Heart left ventricle (tissue), 16 donors: Measurements from ENCODE around the gene CHCHD1. TPM values are rescaled to one million over a fixed set of nuclear protein-coding genes. Genes with fewer than 3 reads are reported as not detected.
"Not testable (repeated sequence)": the region's sequence is repeated elsewhere in the genome, so short reads cannot be mapped to it uniquely, and the experiment has no call there.

Experiments
- ATAC-seq, 4 donors: fragments of 200-7000 bp; cut with Tn5 transposase; one replicate each; pipeline ENCODE4 v1.9.1; 2020 to 2022; ENCODE audit warnings: moderate library complexity in 4 of 4, mild to moderate bottlenecking in 3 of 4, moderate number of reproducible peaks in 1 of 4
- DNase-seq, 5 donors: peaks; one replicate each; pipeline ENCODE4 v3.0.0-alpha.2; 2020
- H3K27ac ChIP-seq, 12 donors: fragments of 200-600 bp; sonication (generic) in 4 of 12; one replicate each; pipeline versions ENCODE4 v1.5.0 to v1.8.0; 2016 to 2022; ENCODE audit warnings: mild to moderate bottlenecking in 2 of 12
- H3K27me3 ChIP-seq, 9 donors: fragments of 200-600 bp; sonication (generic) in 2 of 9; one replicate each; pipeline versions ENCODE4 v1.5.1 to v1.8.0; 2016 to 2022; ENCODE audit warnings: mild to moderate bottlenecking in 3 of 9
- H3K36me3 ChIP-seq, 9 donors: fragments of 200-600 bp; sonication (generic) in 2 of 9; one replicate each; pipeline versions ENCODE4 v1.5.0 to v1.8.0; 2018 to 2022; ENCODE audit warnings: mild to moderate bottlenecking in 2 of 9
- H3K4me1 ChIP-seq, 12 donors: fragments of 200-600 bp; sonication (generic) in 4 of 12; one replicate each; pipeline versions ENCODE4 v1.5.0 to v1.8.0; 2016 to 2022; ENCODE audit warnings: mild to moderate bottlenecking in 3 of 12
- H3K4me3 ChIP-seq, 12 donors: fragments of 200-600 bp; sonication (generic) in 4 of 12; one replicate each; pipeline versions ENCODE4 v1.5.0 to v1.8.0; 2017 to 2022; ENCODE audit warnings: mild to moderate bottlenecking in 9 of 12, moderate library complexity in 4 of 12
- H3K9me3 ChIP-seq, 12 donors: fragments of 200-600 bp; sonication (generic) in 4 of 12; one replicate each; pipeline versions ENCODE4 v1.5.0 to v1.8.0; 2016 to 2022; ENCODE audit warnings: mild to moderate bottlenecking in 1 of 12
- CTCF ChIP-seq, 12 donors: fragments of 200-600 bp; sonication (generic) in 4 of 12; IDR thresholded peaks; one replicate each; pipeline versions ENCODE4 v1.5.0 to v1.8.0; 2018 to 2022; ENCODE audit warnings: antibody characterized with exemption in 12 of 12, mild to moderate bottlenecking in 5 of 12
- POLR2A ChIP-seq, 2 donors: fragments of 450-650 bp; IDR thresholded peaks; one replicate each; pipeline ENCODE4 v1.6.1; 2017; ENCODE audit warnings: antibody characterized with exemption in 2 of 2, mild to moderate bottlenecking in 2 of 2, moderate library complexity in 2 of 2
- WGBS, 4 donors: extraction: QIAGEN DNeasy Blood & Tissue Kit in 2 of 4; methylation state at CpG; one replicate each; pipeline versions ENCODE4 v1.1.5 to v1.1.7; 2013 to 2018; 5-methylcytosine and 5-hydroxymethylcytosine counted together
- intact Hi-C, 10 donors: fragments of 100-400 bp; cut with DNase I; formaldehyde crosslinking; loops; one replicate each; pipeline versions ENCODE4 v1.11.1 to v1.14.2; 2022
- polyA plus RNA-seq, 2 donors: library from polyadenylated mRNA; stranded (reverse); fragments of 200-250 nt; gene quantifications; one replicate each; pipeline ENCODE4 v1.2.3, GENCODE V29; 2013
- total RNA-seq, 9 donors: library from RNA; depleted of rRNA in 2 of 9; stranded (reverse); fragments of >200 nt in 2 of 9; fragmentation: NEBNext Ultra II Directional in 3 of 9; extraction: Animal tissue kit (Norgen Biotek cat#: 25700) in 3 of 9; gene quantifications; one replicate each; pipeline versions ENCODE4 v1.1.0 to v1.2.4, GENCODE V29; 2016 to 2023
- donor health status: ischemic (EF 13 %, LVEDD 7.1; RV severe dilation, severe dysfunction).
- donor health status: healthy with polysubstance abuse.
- donor health status: DM: no; HTN: yes; CAD: no.
- donor health status: DM: no; HTN: no; CAD: no.
- donor health status: ischemic (EF 25% LVEDD 6.9; RV normal size, moderate dysfunction).
- donor health status: ischemic (EF 25% LVEDD 5.7; RV mildly dilated, moderate dysfunction).
- donor health status: healthy.
- donor health status: DM: yes; HTN: yes; CAD: no.
- donor health status: ischemic (EF 35%, LVEDD 5.7; RV mildly dilated, moderate dysfunction).
- donor health status: nonischemic (EF 11% LVEDD 7.7; RV severe dilation, severe dysfunction).
- donor health status: DM: yes; HTN: yes; CAD: no.
- donor health status: PGD.
- donor health status: ischemic (EF 29% LVEDD 5.4; RV normal size, mild dysfunction).
- donor health status: nonischemic (EF 23%, LVEDD 6.1; RV moderate dilation, normal function).

Gene CHCHD1
- total and polyA plus RNA-seq, 11 donors: 17.3 to 77.9 (median 24.0) TPM

GRCh38 chr10:73785211-73785720 is 3.4 kb downstream of the CHCHD1 start, which contains the start of gene ZSWIM8:
Gene ZSWIM8, plus strand, starts transcription at chr10:73785606. Its CDS starts 273 bp downstream, at chr10:73785879.
- WGBS, 4 donors: 0% methylated on average over 8 to 36 of the region's 36 CpGs
- H3K4me1 ChIP-seq: peaks cover 7 to 69% (median 50%) of the 10 kb centered on the region in 12 donors
- intact Hi-C loops: no loop called here
- H3K4me3 ChIP-seq: peak within 1 kb of the TSS; percentile 65 to 98 (median 90)
- no peaks in the 10 kb centered on the region for H3K27me3 ChIP-seq
- H3K27ac ChIP-seq: peak within 1 kb of the TSS; percentile 65 to 96 (median 91)
- peak; percentile 90 to 93 (median 92) for DNase-seq
- H3K36me3 ChIP-seq: peaks cover 4 to 22% (median 16%) of the 10 kb centered on the region in 9 donors
- peak; percentile 90 to 95 (median 93) for ATAC-seq
- TF ChIP-seq CTCF (IDR thresholded peaks at IDR 0.05) (peak in 1 of 12 donors; percentile 14), POLR2A (IDR thresholded peaks at IDR 0.05) (peak in 1 of 2 donors; percentile 64)
- H3K9me3 ChIP-seq: no peaks in the 10 kb centered on the region

GRCh38 chr10:73785721-73786511 is 4.1 kb downstream of the CHCHD1 start:
- WGBS, 4 donors: 1% methylated on average over 28 to 54 of the region's 54 CpGs
- ATAC-seq (peak in 3 of 4 donors; percentile 4 to 46 (median 36)), DNase-seq (peak in 4 of 5 donors; percentile 35 to 46 (median 44))
- intact Hi-C loops: no loop called here
- TF ChIP-seq CTCF (IDR thresholded peaks at IDR 0.05) (no peak), POLR2A (IDR thresholded peaks at IDR 0.05) (no peak)
- no peaks in the 10 kb centered on the region for H3K9me3 ChIP-seq
- peak overlapping the region; percentile 65 to 98 (median 90) for H3K4me3 ChIP-seq
- no peaks in the 10 kb centered on the region for H3K27me3 ChIP-seq
- peaks cover 7 to 63% (median 45%) of the 10 kb centered on the region in 12 donors for H3K4me1 ChIP-seq
- H3K36me3 ChIP-seq: peaks cover 5 to 24% (median 23%) of the 10 kb centered on the region in 9 donors
- peak overlapping the region; percentile 65 to 96 (median 91) for H3K27ac ChIP-seq

GRCh38 chr10:73786512-73786885 is 4.7 kb downstream of the CHCHD1 start:
- Histone ChIP-seq H3K27ac (peak overlapping the region in 11 of 12 donors; percentile 65 to 96 (median 92)), H3K9me3 (no peaks in the 10 kb centered on the region), H3K36me3 (peaks cover 5 to 30% (median 29%) of the 10 kb centered on the region in 9 donors), H3K4me1 (peaks cover 7 to 57% (median 40%) of the 10 kb centered on the region in 12 donors), H3K27me3 (no peaks in the 10 kb centered on the region), H3K4me3 (peak overlapping the region; percentile 65 to 98 (median 90))
- no peak for TF ChIP-seq CTCF (IDR thresholded peaks at IDR 0.05)
- no peak for ATAC-seq
- no peak for DNase-seq
- intact Hi-C loops: no loop called here
- 0 to 4% (median 2%) methylated on average over 2 of the region's 2 CpGs for WGBS, 4 donors

- Histone ChIP-seq H3K27ac (peak overlapping the region in 1 of 12 donors; percentile 65), H3K4me3 (peak overlapping the region in 9 of 12 donors; percentile 65 to 93 (median 89)), H3K4me1 (peaks cover 7 to 57% (median 40%) of the 10 kb centered on the region in 12 donors), H3K36me3 (peaks cover 5 to 37% (median 36%) of the 10 kb centered on the region in 9 donors)
- WGBS, 4 donors: 88 to 90% (median 89%) methylated on average over 21 of the region's 21 CpGs
- DNase-seq, ATAC-seq, intact Hi-C loops, H3K9me3 ChIP-seq, H3K27me3 ChIP-seq: not testable (repeated sequence)
Observed at GRCh38 chr10:73787031-73787800, 5.4 kb downstream of the CHCHD1 start.
